GM12873 (cell line): Measurements from ENCODE around the gene CALCR.

Source experiments
- TF ChIP-seq, protein P1 (sequence below): IDR thresholded peaks from 2 replicates; pipeline ENCODE4 v1.5.1; 2012; ENCODE audit warnings: low read depth, mild to moderate bottlenecking, moderate library complexity, low read length, control low read depth; ENCODE audit not compliant: insufficient read depth; ENCODE audit errors: missing control alignments

CALCR gene

DNA sequence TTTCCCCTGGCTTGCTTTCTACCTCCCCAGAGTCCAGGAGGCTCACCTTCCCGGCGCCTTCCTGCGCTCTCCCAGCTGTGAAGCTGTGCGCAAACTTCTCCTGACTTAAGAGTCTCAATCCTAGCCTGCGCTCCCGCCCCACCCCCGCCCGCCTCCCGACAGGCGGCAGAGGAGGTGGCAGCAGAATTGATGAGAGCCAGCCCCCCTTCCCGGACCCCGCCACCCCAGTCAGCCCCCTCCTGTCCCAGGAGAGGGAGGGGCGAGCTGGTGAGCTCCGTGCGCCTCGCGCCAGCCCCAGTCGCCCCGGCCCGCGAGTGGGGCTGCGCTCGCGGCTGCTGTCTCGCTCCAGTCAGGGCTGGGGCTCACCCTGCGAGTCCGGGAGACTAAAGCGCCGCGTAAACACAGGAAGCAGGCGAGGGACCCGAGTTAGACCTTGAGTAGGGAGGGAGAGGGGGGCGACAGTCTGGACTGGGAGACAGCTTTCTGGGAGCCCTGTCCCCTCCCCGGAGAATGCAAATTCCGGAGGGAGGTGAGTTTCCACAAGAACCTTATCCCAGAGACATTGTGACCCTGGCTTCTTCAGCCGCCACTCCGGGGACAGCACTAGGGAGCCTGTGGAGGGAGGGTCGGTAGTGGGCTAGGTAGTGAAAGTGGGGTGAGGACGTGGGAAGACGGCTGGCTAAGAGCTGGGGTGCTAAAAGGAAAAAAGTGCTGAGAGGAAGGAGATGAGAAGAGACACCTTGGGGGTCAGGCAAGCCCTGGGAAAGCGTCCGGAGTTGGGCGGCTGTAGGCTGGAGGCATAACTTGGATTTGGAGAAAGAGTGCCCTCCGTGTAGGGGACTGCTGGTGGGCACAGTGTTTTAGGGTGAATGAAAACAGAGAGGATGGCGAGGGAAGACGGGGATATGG, at the start of gene CALCR:
TSS of gene CALCR (minus strand) at position 79 of the 909 bp plus-strand sequence. CDS start 87,743 bp downstream, outside the sequence.
- TF ChIP-seq, protein P1, sequence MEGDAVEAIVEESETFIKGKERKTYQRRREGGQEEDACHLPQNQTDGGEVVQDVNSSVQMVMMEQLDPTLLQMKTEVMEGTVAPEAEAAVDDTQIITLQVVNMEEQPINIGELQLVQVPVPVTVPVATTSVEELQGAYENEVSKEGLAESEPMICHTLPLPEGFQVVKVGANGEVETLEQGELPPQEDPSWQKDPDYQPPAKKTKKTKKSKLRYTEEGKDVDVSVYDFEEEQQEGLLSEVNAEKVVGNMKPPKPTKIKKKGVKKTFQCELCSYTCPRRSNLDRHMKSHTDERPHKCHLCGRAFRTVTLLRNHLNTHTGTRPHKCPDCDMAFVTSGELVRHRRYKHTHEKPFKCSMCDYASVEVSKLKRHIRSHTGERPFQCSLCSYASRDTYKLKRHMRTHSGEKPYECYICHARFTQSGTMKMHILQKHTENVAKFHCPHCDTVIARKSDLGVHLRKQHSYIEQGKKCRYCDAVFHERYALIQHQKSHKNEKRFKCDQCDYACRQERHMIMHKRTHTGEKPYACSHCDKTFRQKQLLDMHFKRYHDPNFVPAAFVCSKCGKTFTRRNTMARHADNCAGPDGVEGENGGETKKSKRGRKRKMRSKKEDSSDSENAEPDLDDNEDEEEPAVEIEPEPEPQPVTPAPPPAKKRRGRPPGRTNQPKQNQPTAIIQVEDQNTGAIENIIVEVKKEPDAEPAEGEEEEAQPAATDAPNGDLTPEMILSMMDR: no peak

DNA sequence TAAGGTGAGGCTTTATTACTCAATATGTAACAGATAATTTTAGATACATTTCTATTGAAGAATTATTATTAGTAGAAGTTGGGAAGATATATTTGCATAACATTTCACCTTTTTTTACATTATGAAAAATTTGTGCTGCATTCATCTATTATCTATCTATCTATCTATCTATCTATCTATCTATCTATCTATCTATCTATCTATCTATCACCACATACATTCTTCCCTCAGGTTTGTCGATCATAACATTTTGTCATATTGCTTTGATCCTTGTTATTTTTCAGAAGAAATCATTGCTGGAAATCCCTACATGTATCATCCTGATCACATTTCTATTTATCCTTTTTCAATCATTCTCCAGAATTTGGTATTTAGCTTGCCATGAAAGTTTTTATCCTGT, 49.3 kb upstream of the CALCR start:
- TF ChIP-seq, protein P1: no peak

DNA sequence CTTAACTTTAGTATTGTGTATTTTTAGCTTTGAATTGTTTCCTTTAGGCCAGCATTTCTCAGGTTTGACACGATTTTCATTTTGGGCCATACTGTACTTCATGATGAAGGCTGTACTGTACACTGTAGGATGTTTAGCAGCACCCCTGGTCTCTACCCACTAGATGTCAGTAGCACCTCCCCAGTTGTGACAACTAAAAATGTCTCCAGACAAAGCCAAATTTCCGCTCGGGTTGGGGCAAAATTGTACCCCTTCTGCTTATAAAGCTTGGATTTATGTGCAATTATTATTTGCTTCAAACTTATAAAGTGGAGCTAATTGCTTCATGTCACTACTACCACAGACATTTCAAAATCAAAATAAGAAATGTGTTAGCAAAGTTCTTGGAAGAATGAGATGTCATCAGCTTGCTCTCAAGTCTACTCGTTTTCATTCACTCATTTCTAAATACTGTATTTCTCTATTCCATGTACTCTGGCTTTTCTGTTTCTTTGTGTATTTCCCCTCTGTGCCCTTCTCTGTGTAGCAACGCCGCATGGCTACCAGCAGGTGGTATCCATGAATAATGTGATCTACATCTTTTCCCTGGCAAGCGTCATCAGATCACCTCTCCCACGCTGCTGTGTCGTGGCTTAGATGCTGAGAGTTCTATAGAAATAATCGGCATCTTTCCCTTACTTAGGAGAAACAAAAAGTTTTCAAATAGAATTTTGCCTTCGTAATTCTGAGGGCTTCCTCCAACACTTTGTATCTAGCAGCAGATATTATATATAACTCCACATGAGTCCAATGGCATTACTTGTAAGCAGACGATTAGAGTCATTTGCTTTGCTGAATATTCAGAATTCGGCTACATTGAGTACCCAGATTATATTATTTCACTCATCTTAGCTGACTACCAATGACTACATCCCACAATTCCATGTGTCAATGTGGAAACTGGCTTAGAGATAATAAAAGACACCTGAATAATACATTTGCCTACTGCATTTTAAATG, 47.8 kb upstream of the CALCR start:
- TF ChIP-seq, protein P1: peak; percentile 45

DNA sequence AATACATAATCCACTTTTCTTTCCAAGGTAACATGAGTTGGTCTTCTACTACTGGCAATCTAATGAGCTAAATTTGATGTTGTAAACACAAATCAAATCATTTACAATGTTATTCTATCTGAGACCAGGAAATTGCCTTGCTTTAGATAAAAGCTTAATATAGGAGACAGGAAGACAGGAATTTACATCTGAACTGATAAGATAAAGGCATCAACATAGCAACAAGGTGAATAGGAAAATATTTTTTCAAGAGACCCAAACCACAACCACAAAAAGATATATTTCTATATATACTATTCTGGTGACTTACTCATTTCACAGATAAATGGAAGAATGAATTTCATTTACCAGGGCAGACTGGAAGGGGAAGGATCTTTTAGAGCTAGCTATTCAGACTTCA, 46.3 kb upstream of the CALCR start:
- TF ChIP-seq, protein P1: no peak

DNA sequence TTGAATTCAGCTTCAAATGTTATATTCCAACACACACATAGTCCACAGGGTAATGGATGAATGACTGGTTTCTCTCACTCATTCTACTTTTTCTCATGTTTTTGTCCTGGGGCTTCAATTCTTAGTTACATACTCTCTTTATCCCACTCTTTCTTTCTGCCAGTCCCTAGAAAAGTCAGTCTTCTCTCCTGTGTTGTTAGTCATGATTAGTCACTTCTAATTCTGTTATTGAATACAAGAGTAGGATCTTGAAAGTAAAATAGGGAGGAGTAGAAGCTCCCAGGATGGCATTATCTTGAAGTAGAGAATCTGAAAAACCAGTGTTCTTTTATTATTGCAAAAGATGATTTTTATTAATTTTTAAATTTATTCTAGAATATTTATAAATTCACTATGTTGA, 45.5 kb upstream of the CALCR start:
- TF ChIP-seq, protein P1: no peak

DNA sequence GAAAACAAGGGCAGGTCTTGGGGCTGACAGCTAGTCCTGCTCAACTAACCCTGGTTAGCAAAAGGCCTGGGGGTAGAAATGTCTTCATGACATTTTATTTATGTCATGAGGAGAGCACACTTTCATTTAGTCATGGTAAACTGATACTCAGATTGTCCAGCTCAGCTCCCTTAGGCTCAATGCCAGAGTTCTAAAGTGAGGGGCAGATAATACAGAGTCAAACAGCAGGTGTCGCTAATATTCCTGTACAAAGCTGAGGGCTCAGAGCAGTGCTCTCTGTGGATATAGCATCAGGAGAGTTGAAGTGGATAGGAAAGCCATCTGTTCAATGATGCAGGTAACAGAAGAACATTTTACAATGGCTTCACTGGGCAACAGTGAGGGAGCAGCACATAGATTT, 26.8 kb upstream of the CALCR start:
- TF ChIP-seq, protein P1: no peak

DNA sequence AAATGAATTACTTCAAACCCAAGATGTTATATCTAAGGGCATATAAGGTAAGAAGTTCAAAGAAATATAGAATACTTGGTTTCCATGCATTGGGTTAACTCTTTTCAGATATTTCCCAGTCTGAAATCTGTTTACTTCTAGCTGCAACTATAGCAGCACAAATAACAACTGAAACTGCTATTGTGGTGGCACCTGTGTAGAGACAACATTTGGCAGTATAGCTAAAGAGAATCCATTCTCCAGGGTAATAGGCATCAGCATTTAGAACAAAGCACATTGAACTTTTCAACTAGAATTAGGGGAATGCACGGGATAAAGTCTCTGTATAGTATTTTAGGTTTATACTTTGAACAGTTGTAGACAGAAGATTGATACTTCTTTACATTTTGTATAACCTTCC, 19.7 kb upstream of the CALCR start:
- TF ChIP-seq, protein P1: no peak
